ENCODE results near the gene SLC4A5.

The SLC4A5 gene

DNA sequence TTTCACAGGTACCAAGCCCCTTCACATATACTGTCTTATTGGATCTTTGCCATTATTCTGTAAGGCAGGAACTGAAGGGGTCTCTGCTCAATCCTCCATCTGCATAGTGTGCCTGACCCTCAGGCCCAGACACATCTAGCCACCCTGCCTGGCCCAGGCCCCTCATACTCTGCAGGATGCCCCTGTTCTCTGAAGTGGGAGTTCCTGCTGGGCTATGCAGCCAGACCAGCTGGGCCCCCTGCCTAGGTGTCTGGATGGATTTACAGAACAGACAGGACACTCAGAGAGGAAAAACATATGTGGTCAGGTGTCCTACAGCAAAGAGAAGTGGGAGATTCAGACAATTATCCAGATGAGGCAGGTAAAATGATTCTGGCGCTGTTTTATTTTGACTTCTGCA, 42.0 kb downstream of the SLC4A5 start:
- TF ChIP-seq, protein P1, sequence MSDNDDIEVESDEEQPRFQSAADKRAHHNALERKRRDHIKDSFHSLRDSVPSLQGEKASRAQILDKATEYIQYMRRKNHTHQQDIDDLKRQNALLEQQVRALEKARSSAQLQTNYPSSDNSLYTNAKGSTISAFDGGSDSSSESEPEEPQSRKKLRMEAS (IDR thresholded peaks at IDR 0.05): no peak
- TF ChIP-seq ZBTB7A (IDR thresholded peaks at IDR 0.05; ENCODE audit: low read depth) (no peak), TAF1 (IDR thresholded peaks at IDR 0.05; ENCODE audit: low read depth) (no peak), NFIC (IDR thresholded peaks at IDR 0.05) (no peak), CREB1 (IDR thresholded peaks at IDR 0.05; ENCODE audit: low read depth) (no peak), CEBPB (IDR thresholded peaks at IDR 0.05) (no peak), TEAD4 (IDR thresholded peaks at IDR 0.05) (no peak)
- TF ChIP-seq, protein P2, sequence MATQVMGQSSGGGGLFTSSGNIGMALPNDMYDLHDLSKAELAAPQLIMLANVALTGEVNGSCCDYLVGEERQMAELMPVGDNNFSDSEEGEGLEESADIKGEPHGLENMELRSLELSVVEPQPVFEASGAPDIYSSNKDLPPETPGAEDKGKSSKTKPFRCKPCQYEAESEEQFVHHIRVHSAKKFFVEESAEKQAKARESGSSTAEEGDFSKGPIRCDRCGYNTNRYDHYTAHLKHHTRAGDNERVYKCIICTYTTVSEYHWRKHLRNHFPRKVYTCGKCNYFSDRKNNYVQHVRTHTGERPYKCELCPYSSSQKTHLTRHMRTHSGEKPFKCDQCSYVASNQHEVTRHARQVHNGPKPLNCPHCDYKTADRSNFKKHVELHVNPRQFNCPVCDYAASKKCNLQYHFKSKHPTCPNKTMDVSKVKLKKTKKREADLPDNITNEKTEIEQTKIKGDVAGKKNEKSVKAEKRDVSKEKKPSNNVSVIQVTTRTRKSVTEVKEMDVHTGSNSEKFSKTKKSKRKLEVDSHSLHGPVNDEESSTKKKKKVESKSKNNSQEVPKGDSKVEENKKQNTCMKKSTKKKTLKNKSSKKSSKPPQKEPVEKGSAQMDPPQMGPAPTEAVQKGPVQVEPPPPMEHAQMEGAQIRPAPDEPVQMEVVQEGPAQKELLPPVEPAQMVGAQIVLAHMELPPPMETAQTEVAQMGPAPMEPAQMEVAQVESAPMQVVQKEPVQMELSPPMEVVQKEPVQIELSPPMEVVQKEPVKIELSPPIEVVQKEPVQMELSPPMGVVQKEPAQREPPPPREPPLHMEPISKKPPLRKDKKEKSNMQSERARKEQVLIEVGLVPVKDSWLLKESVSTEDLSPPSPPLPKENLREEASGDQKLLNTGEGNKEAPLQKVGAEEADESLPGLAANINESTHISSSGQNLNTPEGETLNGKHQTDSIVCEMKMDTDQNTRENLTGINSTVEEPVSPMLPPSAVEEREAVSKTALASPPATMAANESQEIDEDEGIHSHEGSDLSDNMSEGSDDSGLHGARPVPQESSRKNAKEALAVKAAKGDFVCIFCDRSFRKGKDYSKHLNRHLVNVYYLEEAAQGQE (IDR thresholded peaks at IDR 0.05; ENCODE audit: low read depth): no peak
- TF ChIP-seq, protein P3, sequence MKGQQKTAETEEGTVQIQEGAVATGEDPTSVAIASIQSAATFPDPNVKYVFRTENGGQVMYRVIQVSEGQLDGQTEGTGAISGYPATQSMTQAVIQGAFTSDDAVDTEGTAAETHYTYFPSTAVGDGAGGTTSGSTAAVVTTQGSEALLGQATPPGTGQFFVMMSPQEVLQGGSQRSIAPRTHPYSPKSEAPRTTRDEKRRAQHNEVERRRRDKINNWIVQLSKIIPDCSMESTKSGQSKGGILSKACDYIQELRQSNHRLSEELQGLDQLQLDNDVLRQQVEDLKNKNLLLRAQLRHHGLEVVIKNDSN (IDR thresholded peaks at IDR 0.05): no peak

- no peak for TF ChIP-seq TAF1 (IDR thresholded peaks at IDR 0.05; ENCODE audit: low read depth)
- TF ChIP-seq CREB1 (IDR thresholded peaks at IDR 0.05; ENCODE audit: low read depth): no peak
- TF ChIP-seq, protein P1 (IDR thresholded peaks at IDR 0.05): no peak
- TF ChIP-seq, protein P2 (IDR thresholded peaks at IDR 0.05; ENCODE audit: low read depth): no peak
- no peak for TF ChIP-seq EGR1 (IDR thresholded peaks at IDR 0.05)
- no peak for TF ChIP-seq ZBTB7A (IDR thresholded peaks at IDR 0.05; ENCODE audit: low read depth)
- TF ChIP-seq RAD21 (IDR thresholded peaks at IDR 0.05; ENCODE audit: low read depth): no peak
Measured at GRCh38 chr2:74300506-74300905, 42.7 kb downstream of the SLC4A5 start.

GRCh38 chr2:74297950-74298349, 45.3 kb downstream of the SLC4A5 start:
- TF ChIP-seq CREB1 (IDR thresholded peaks at IDR 0.05; ENCODE audit: low read depth) (no peak), EP300 (IDR thresholded peaks at IDR 0.05; ENCODE audit: borderline replicate concordance) (no peak), EGR1 (IDR thresholded peaks at IDR 0.05) (no peak), ZBTB7A (IDR thresholded peaks at IDR 0.05; ENCODE audit: low read depth) (no peak), TCF12 (IDR thresholded peaks at IDR 0.05; ENCODE audit: low read depth) (no peak)
- TF ChIP-seq, protein P1 (IDR thresholded peaks at IDR 0.05): no peak

DNA sequence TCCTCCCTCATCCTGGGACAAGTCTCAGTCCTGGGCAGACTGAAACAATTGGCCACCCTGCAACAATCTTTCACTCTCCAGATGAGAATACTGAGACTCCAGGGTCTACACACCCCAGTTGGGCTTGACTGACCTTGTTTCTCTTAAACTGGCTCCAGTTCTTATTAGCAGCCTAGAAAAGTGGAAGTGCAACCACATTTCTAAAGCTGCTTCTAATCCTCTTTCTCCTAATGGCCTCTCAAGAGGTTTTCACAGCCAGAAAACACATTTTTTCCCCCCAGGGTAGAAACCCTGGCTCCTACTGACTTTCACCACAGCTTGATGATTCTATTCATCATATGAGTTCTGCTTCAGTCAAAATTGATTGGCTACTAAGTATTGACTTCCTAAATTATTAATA, 45.8 kb downstream of the SLC4A5 start:
- TF ChIP-seq EP300 (IDR thresholded peaks at IDR 0.05; ENCODE audit: borderline replicate concordance) (no peak), ZBTB7A (IDR thresholded peaks at IDR 0.05; ENCODE audit: low read depth) (no peak), NFIC (IDR thresholded peaks at IDR 0.05) (no peak), TAF1 (IDR thresholded peaks at IDR 0.05; ENCODE audit: low read depth) (no peak)

- TF ChIP-seq EP300 (IDR thresholded peaks at IDR 0.05; ENCODE audit: borderline replicate concordance) (no peak), EGR1 (IDR thresholded peaks at IDR 0.05) (no peak), TCF12 (IDR thresholded peaks at IDR 0.05; ENCODE audit: low read depth) (no peak), CREB1 (IDR thresholded peaks at IDR 0.05; ENCODE audit: low read depth) (no peak), CEBPB (IDR thresholded peaks at IDR 0.05) (no peak), YY1 (IDR thresholded peaks at IDR 0.05; ENCODE audit: low read depth) (no peak), RAD21 (IDR thresholded peaks at IDR 0.05; ENCODE audit: low read depth) (no peak), ZBTB7A (IDR thresholded peaks at IDR 0.05; ENCODE audit: low read depth) (no peak), TEAD4 (IDR thresholded peaks at IDR 0.05) (no peak), FOXM1 (IDR thresholded peaks at IDR 0.05; ENCODE audit: borderline replicate concordance, low read depth) (no peak), TAF1 (IDR thresholded peaks at IDR 0.05; ENCODE audit: low read depth) (no peak), NFIC (IDR thresholded peaks at IDR 0.05) (no peak)
- TF ChIP-seq, protein P1 (IDR thresholded peaks at IDR 0.05): no peak
- TF ChIP-seq, protein P3 (IDR thresholded peaks at IDR 0.05): no peak
- TF ChIP-seq, protein P2 (IDR thresholded peaks at IDR 0.05; ENCODE audit: low read depth): no peak
Measured at GRCh38 chr2:74293191-74293991, 49.8 kb downstream of the SLC4A5 start.
